HEK293T (cell line): Measurements from ENCODE around the gene FARP1.
A peak's percentile ranks its signal among the peaks of the same experiment; 100 is the strongest.

Experiments used
- CTCF ChIA-PET: fragments of 350-600 bp; formaldehyde crosslinking; extraction: SDS; loops from one replicate; lab custom pipeline; 2021; ENCODE audit warnings: antibody characterized with exemption, inconsistent platforms; lab: Yijun Ruan, JAX
- POLR2A ChIA-PET: fragments of 350-600 bp; formaldehyde crosslinking; extraction: SDS; loops from one replicate; lab custom pipeline; 2020; ENCODE audit warnings: antibody characterized with exemption, inconsistent platforms; lab: Yijun Ruan, JAX
- DNase-seq: peaks from one replicate; pipeline ENCODE4 v3.0.0; 2012; ENCODE audit warnings: mixed read lengths; ENCODE audit errors: extremely low spot score
- ARNT ChIP-seq: fragments of 450-650 bp; IDR thresholded peaks from 2 replicates; pipeline ENCODE4 v1.6.1; 2017; ENCODE audit warnings: mild to moderate bottlenecking
- BHLHE40 ChIP-seq: fragments of 450-650 bp; IDR thresholded peaks from 2 replicates; pipeline ENCODE4 v1.6.1; 2016; ENCODE audit warnings: mild to moderate bottlenecking, moderate library complexity, borderline replicate concordance
- CTBP1 ChIP-seq: fragments of 450-650 bp; IDR thresholded peaks from 2 replicates; pipeline ENCODE4 v1.6.1; 2016; ENCODE audit warnings: borderline replicate concordance
- ELF4 ChIP-seq: fragments of 450-650 bp; IDR thresholded peaks from 2 replicates; pipeline ENCODE4 v1.6.1; 2017; ENCODE audit warnings: antibody characterized with exemption
- FOXA1 ChIP-seq: fragments of 450-650 bp; IDR thresholded peaks from 2 replicates; pipeline ENCODE4 v1.6.1; 2016; ENCODE audit warnings: mild to moderate bottlenecking
- FOXK2 ChIP-seq: fragments of 450-650 bp; IDR thresholded peaks from 2 replicates; pipeline ENCODE4 v1.6.1; 2016; ENCODE audit warnings: mild to moderate bottlenecking
- FOXM1 ChIP-seq: fragments of 450-650 bp; IDR thresholded peaks from 2 replicates; pipeline ENCODE4 v1.6.1; 2017; ENCODE audit warnings: mild to moderate bottlenecking, borderline replicate concordance
- HDGF ChIP-seq: fragments of 450-650 bp; IDR thresholded peaks from 2 replicates; pipeline ENCODE4 v1.6.1; 2017; ENCODE audit warnings: antibody characterized with exemption, borderline replicate concordance
- L3MBTL2 ChIP-seq: fragments of 450-650 bp; conservative IDR thresholded peaks from 2 replicates; pipeline ENCODE4 v1.6.1; 2016; ENCODE audit warnings: mild to moderate bottlenecking
- LEF1 ChIP-seq: fragments of 450-650 bp; IDR thresholded peaks from 2 replicates; pipeline ENCODE4 v1.6.1; 2017; ENCODE audit warnings: mild to moderate bottlenecking, borderline replicate concordance
- NFRKB ChIP-seq: fragments of 450-650 bp; IDR thresholded peaks from 2 replicates; pipeline ENCODE4 v1.6.1; 2016; ENCODE audit warnings: mild to moderate bottlenecking, moderate library complexity
- SP1 ChIP-seq: fragments of 450-650 bp; IDR thresholded peaks from 2 replicates; pipeline ENCODE4 v1.6.1; 2017
- SUZ12 ChIP-seq: fragments of 450-650 bp; IDR thresholded peaks from 2 replicates; pipeline ENCODE4 v1.6.1; 2016; ENCODE audit warnings: mild to moderate bottlenecking
- TARDBP ChIP-seq: fragments of 450-650 bp; IDR thresholded peaks from 2 replicates; pipeline ENCODE4 v1.6.1; 2016
- ZNF384 ChIP-seq: fragments of 450-650 bp; IDR thresholded peaks from 2 replicates; pipeline ENCODE4 v1.6.1; 2016
- TF ChIP-seq, protein P1 (sequence below): fragments of 450-650 bp; IDR thresholded peaks from 2 replicates; pipeline ENCODE4 v1.6.1; 2016

The FARP1 gene

DNA sequence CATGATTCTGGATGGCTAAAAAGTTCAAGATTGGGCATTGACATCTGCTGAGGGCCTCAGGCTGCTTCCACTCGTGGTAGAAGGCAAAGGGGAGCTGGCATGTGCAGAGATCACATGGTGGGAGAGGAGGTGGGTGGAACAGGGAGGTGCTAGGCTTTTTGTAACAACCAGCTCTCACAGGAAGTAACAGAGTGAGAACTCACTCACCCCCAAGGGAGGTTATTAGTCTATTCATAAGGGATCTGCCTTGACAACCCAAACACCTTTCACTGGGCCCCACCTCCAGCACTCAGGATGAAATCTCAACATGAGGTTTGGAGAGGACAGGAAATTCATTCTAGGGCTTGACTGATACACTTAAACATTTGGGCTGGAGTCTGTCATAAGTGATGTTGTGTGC is 231.9 kb downstream of the FARP1 start:
- CTCF ChIA-PET = no interaction called here
- no peak for DNase-seq
- TF ChIP-seq ZNF384 = no peak
- no peak for TF ChIP-seq FOXK2
- TF ChIP-seq, protein P1, sequence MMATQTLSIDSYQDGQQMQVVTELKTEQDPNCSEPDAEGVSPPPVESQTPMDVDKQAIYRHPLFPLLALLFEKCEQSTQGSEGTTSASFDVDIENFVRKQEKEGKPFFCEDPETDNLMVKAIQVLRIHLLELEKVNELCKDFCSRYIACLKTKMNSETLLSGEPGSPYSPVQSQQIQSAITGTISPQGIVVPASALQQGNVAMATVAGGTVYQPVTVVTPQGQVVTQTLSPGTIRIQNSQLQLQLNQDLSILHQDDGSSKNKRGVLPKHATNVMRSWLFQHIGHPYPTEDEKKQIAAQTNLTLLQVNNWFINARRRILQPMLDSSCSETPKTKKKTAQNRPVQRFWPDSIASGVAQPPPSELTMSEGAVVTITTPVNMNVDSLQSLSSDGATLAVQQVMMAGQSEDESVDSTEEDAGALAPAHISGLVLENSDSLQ = no peak
- no peak for TF ChIP-seq LEF1
- no peak for TF ChIP-seq ELF4
- no peak for TF ChIP-seq NFRKB
- POLR2A ChIA-PET = interaction anchor here (0.7 kb wide), 1 partner anchor 11 kb away, joined by 3 read pairs; no protein-coding TSS in a partner anchor

DNA sequence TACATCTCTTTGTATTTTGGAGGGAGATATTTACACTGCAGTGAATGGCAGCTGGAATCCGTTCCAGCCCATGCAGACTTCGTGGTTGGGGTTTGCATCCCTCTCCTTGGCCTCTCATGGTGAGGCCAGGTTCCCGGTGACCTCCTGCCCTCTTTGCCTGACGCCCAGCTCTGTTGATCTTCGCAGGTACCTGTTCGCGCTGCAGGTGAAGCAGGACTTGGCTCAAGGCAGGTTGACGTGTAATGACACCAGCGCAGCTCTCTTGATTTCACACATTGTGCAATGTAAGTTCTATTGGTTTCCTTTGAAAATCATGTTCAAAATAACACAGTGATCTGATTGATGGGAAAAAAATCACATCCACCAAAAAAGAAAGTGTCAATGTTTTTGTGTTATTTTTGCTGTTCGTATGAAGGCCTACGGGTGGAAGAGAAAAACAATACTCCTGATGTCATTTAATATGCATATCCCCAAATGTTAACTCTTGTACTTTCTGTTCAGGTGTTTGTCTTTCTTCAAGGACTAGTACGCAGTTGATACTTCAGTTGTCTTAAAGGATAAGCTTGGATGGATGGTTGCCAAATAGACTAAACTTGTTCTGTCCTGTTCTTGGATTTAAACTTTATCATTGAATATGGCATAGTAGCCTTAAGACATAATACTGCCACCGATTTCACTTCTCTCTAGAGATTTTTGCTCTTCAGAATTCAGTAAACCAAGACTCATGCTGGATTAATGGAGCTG is 234.9 kb downstream of the FARP1 start:
- ChIA-PET CTCF (no interaction called here), POLR2A (no interaction called here)
- DNase-seq = no peak
- TF ChIP-seq ARNT (no peak), NFRKB (no peak), FOXA1 (no peak), FOXM1 (no peak), SP1 (no peak), HDGF (no peak), ELF4 (no peak), FOXK2 (no peak), LEF1 (no peak), TARDBP (no peak), L3MBTL2 (no peak), BHLHE40 (no peak), SUZ12 (no peak), ZNF384 (no peak), CTBP1 (no peak)
- TF ChIP-seq, protein P1 = no peak

DNA sequence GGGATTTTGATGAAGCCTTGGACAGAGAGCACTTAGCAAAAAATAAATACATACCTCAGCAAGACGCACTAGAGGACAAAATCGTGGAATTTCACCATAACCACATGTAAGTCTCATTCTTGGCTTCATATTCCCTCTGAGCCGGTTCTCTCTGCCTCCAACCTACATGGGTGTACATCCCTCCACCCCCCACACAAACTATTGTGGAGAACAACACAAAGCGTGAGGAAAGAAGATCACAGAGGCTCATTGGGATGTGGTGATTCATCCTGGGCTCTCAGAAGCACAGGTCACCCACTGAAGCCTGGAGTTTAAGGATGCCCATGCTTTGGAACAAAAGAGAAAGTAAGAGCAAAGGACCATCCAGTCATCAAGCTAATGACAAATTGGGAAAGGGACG is 241.8 kb downstream of the FARP1 start:
- ChIA-PET CTCF (no interaction called here), POLR2A (no interaction called here)
- no peak for DNase-seq
- TF ChIP-seq BHLHE40 = no peak
- TF ChIP-seq NFRKB = no peak
- no peak for TF ChIP-seq ZNF384
- TF ChIP-seq ARNT = no peak
- TF ChIP-seq FOXA1 = no peak
- no peak for TF ChIP-seq LEF1
- TF ChIP-seq SP1 = no peak
- TF ChIP-seq SUZ12 = no peak
- TF ChIP-seq FOXM1 = no peak
- TF ChIP-seq, protein P1 = no peak
- TF ChIP-seq HDGF = no peak
- no peak for TF ChIP-seq FOXK2
- no peak for TF ChIP-seq CTBP1
- no peak for TF ChIP-seq L3MBTL2
- no peak for TF ChIP-seq ELF4
- no peak for TF ChIP-seq TARDBP

DNA sequence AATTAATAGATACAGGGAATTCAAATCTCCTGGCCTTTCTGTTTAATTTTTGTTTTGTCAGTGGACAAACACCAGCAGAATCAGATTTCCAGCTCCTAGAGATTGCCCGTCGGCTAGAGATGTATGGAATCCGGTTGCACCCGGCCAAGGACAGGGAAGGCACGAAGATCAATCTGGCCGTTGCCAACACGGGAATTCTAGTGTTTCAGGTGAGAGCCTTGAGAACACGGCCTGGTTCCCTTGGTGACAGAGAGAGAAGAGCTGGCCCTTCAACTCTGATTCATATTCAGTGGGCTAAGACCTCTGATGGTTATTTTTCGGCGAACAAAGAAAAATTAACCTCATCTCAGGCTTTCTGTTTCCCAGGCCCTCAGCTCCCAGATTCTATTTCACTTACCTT is 242.7 kb downstream of the FARP1 start:
- ChIA-PET POLR2A (interaction anchor here (0.6 kb wide), 1 partner anchor 11 kb away, joined by 3 read pairs; no protein-coding TSS in a partner anchor), CTCF (interaction anchor here (0.6 to 0.9 kb wide), 2 partner anchors 19 to 453 kb away, joined by 3 to 7 read pairs; no protein-coding TSS in a partner anchor)
- no peak for DNase-seq
- TF ChIP-seq ELF4 (no peak), HDGF (no peak), SUZ12 (no peak), SP1 (no peak), ARNT (no peak), FOXM1 (no peak), LEF1 (no peak), L3MBTL2 (no peak), CTBP1 (no peak), BHLHE40 (no peak), FOXA1 (no peak), ZNF384 (no peak), NFRKB (no peak), FOXK2 (no peak), TARDBP (no peak)
- TF ChIP-seq, protein P1 = no peak

DNA sequence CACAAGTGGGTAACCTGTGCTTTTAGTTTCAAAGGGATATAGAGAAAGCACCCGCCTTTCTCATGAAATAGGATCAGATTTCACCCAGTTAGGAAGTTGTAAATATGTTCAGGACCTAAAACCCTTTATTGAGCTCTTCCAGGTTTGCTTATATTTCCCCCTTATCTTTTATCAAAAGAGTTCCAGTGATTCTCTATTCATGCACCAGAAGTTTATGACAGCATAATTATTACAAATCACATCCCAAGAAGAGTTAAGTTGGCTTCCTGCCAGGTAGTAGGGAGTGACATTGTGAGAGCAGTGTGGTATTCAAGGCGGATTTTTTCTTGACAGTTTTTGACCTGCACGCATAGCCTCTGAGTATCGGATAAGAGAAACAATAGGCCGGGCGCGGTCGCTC is 243.7 kb downstream of the FARP1 start:
- DNase-seq = no peak
- ChIA-PET POLR2A (no interaction called here), CTCF (no interaction called here)
- TF ChIP-seq, protein P1 = peak; percentile 33; the same call in 1 of the 2 replicates
- no peak for TF ChIP-seq ZNF384
